ENCODE measurements around the gene LRP8.

GRCh38 chr1:53238197-53239155, 89.4 kb downstream of the LRP8 start, which contains the start of gene MAGOH:
- TF ChIP-seq POLR2AphosphoS5 (IDR thresholded peaks at IDR 0.05; ENCODE audit: low read depth, low read length) (peak; percentile 90), YY1 (IDR thresholded peaks at IDR 0.05; ENCODE audit: extremely low read depth, insufficient replicate concordance, low read depth, low read length) (no peak), CTCF (IDR thresholded peaks at IDR 0.05 in 2 of 3, conservative IDR thresholded peaks at IDR 0.05 in 1 of 3; ENCODE audit: borderline replicate concordance in 1 of 3, insufficient read depth in 1 of 3, low read depth in 2 of 3, low read length in 2 of 3) (no peak)
